ENCODE measurements around the gene CASD1.

The CASD1 gene

GRCh38 chr7:94556028-94556427 lies 46.4 kb downstream of the CASD1 start:
- peak; percentile 91 for ATAC-seq
- no peaks in the 10 kb centered on the region for H3K27me3 Mint-ChIP-seq
- H3K27ac Mint-ChIP-seq = peak overlapping the region; percentile 35
- peak overlapping the region; percentile 14 for H3K4me3 Mint-ChIP-seq
- H3K4me1 Mint-ChIP-seq = peaks cover 21% of the 10 kb centered on the region
- no peaks in the 10 kb centered on the region for H3K9me3 Mint-ChIP-seq
- peaks cover 26% of the 10 kb centered on the region for H3K36me3 Mint-ChIP-seq

GRCh38 chr7:94557215-94557614 lies 47.6 kb downstream of the CASD1 start:
- Mint-ChIP-seq H3K9me3 (no peaks in the 10 kb centered on the region), H3K27me3 (no peaks in the 10 kb centered on the region), H3K4me1 (peaks cover 21% of the 10 kb centered on the region), H3K27ac (no peak overlapping the region), H3K36me3 (peaks cover 23% of the 10 kb centered on the region), H3K4me3 (no peak overlapping the region)
- no peak for ATAC-seq

DNA sequence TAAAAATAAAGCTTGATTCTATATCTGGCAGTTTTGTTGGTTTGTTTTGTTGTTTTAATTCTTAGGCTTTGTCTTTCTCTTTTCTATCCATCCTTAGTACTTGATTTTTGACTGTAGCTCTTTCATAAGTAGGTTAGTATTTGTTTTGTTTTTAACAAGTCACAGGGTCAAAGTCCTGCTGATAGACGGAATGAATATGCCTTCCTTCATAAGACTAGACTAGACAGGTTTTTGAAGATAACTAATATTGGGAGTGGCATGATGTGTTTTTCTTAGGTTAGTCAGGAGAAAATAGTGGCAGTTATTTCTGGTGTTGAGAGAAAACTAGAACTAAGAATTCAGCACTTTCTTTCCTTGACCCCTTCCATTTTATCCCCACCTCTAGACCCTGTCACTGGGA lies 50.4 kb downstream of the CASD1 start:
- Mint-ChIP-seq H3K4me1 (peaks cover 21% of the 10 kb centered on the region), H3K27ac (no peak overlapping the region), H3K36me3 (peaks cover 12% of the 10 kb centered on the region), H3K9me3 (no peaks in the 10 kb centered on the region), H3K4me3 (no peak overlapping the region), H3K27me3 (no peaks in the 10 kb centered on the region)
- no peak for ATAC-seq

- peaks cover 18% of the 10 kb centered on the region for H3K36me3 Mint-ChIP-seq
- H3K4me3 Mint-ChIP-seq = no peak overlapping the region
- no peak overlapping the region for H3K27ac Mint-ChIP-seq
- no peaks in the 10 kb centered on the region for H3K9me3 Mint-ChIP-seq
- ATAC-seq = no peak
- peaks cover 7% of the 10 kb centered on the region for H3K4me1 Mint-ChIP-seq
- H3K27me3 Mint-ChIP-seq = no peaks in the 10 kb centered on the region
Observed at GRCh38 chr7:94561841-94562514, 52.4 kb downstream of the CASD1 start.

GRCh38 chr7:94562525-94562924 lies 52.9 kb downstream of the CASD1 start:
- peaks cover 22% of the 10 kb centered on the region for H3K36me3 Mint-ChIP-seq
- peaks cover 7% of the 10 kb centered on the region for H3K4me1 Mint-ChIP-seq
- no peak overlapping the region for H3K27ac Mint-ChIP-seq
- no peak for ATAC-seq
- H3K9me3 Mint-ChIP-seq = no peaks in the 10 kb centered on the region
- H3K27me3 Mint-ChIP-seq = no peaks in the 10 kb centered on the region
- H3K4me3 Mint-ChIP-seq = no peak overlapping the region

GRCh38 chr7:94565247-94565894 lies 55.8 kb downstream of the CASD1 start:
- Mint-ChIP-seq H3K4me3 (no peak overlapping the region), H3K27me3 (no peaks in the 10 kb centered on the region), H3K36me3 (peaks cover 29% of the 10 kb centered on the region), H3K4me1 (peaks cover 7% of the 10 kb centered on the region), H3K27ac (no peak overlapping the region), H3K9me3 (no peaks in the 10 kb centered on the region)
- peak; percentile 57 for ATAC-seq

DNA sequence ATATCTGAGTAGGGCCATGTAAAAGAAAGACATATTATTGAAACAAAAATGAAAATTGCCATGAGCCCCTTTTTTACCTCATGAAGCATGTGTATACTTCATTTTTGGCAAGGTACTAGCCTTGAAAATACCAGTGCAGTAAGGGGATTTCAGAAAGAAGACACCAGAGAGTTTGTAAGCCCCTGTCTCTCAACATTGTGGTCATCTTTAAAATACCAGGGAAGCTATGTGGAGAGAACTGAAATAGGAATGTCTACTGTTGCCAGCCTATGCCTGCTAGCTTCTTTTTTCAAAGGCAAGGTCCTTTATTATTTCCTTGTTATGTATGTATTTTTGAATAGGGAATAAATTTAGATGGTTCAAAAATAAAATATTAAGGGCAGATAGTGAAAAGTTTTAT lies 57.8 kb downstream of the CASD1 start:
- H3K9me3 Mint-ChIP-seq = peaks cover 2% of the 10 kb centered on the region
- ATAC-seq = no peak
- no peak overlapping the region for H3K4me3 Mint-ChIP-seq
- peak overlapping the region; percentile 6 for H3K27ac Mint-ChIP-seq
- H3K4me1 Mint-ChIP-seq = peaks cover 7% of the 10 kb centered on the region
- H3K36me3 Mint-ChIP-seq = peaks cover 43% of the 10 kb centered on the region
- no peaks in the 10 kb centered on the region for H3K27me3 Mint-ChIP-seq

- Mint-ChIP-seq H3K4me1 (peaks cover 5% of the 10 kb centered on the region), H3K27ac (no peak overlapping the region), H3K9me3 (peaks cover 21% of the 10 kb centered on the region), H3K27me3 (no peaks in the 10 kb centered on the region), H3K36me3 (peaks cover 80% of the 10 kb centered on the region), H3K4me3 (no peak overlapping the region)
- no peak for ATAC-seq
Observed at GRCh38 chr7:94571816-94572215, 62.2 kb downstream of the CASD1 start.

- Mint-ChIP-seq H3K27ac (no peak overlapping the region), H3K4me3 (no peak overlapping the region), H3K9me3 (peaks cover 21% of the 10 kb centered on the region), H3K4me1 (no peaks in the 10 kb centered on the region), H3K27me3 (no peaks in the 10 kb centered on the region), H3K36me3 (peaks cover 91% of the 10 kb centered on the region)
- no peak for ATAC-seq
Observed at GRCh38 chr7:94575646-94576045, 66.0 kb downstream of the CASD1 start.

- Mint-ChIP-seq H3K4me3 (no peak overlapping the region), H3K27ac (no peak overlapping the region), H3K36me3 (peaks cover 91% of the 10 kb centered on the region), H3K9me3 (peaks cover 23% of the 10 kb centered on the region), H3K27me3 (no peaks in the 10 kb centered on the region), H3K4me1 (no peaks in the 10 kb centered on the region)
- ATAC-seq = no peak
Observed at GRCh38 chr7:94576316-94576715, 66.7 kb downstream of the CASD1 start.

DNA sequence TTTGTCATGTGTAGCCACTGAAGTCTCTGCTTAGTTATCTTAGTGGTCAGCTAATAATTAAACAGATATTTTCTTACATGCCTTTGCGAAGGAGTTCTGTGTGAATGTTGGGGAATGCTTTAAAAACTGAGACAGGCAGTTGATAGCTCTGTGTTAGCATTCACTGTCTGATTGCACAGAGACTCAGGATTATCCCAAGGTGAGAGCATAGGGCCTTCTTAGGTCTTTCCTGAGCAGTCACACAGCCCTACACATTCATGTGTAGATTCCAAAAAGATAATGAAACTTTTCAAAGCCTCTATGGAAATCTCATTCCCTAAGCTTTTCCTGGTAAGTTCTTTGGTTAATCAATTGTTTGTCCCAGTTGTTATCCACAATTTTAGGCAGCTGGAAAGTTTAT lies 67.7 kb downstream of the CASD1 start:
- Mint-ChIP-seq H3K4me1 (no peaks in the 10 kb centered on the region), H3K27me3 (no peaks in the 10 kb centered on the region), H3K4me3 (no peak overlapping the region), H3K9me3 (peaks cover 24% of the 10 kb centered on the region), H3K27ac (no peak overlapping the region), H3K36me3 (peaks cover 89% of the 10 kb centered on the region)
- ATAC-seq = no peak

DNA sequence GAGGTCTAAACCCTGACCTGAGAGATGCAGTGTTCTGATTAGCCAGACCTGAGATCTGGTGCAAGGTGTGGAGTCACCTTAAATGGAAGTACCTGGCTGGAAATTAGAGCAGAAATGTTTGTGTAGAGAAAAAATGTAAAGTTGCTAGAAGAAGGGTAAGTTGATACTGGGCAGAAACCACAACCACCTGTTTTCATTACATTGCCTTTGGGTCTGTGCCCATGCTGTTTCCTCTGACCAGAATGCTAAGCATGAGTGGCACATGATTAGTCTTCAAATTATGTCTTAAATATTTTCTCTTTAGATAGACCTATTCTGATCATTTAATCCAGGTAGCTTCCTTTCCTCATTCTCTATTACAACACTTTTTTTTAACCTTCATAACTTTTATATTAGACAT lies 69.0 kb downstream of the CASD1 start:
- ATAC-seq = no peak
- H3K27ac Mint-ChIP-seq = no peak overlapping the region
- H3K27me3 Mint-ChIP-seq = no peaks in the 10 kb centered on the region
- H3K9me3 Mint-ChIP-seq = peaks cover 16% of the 10 kb centered on the region
- no peaks in the 10 kb centered on the region for H3K4me1 Mint-ChIP-seq
- no peak overlapping the region for H3K4me3 Mint-ChIP-seq
- peaks cover 80% of the 10 kb centered on the region for H3K36me3 Mint-ChIP-seq

DNA sequence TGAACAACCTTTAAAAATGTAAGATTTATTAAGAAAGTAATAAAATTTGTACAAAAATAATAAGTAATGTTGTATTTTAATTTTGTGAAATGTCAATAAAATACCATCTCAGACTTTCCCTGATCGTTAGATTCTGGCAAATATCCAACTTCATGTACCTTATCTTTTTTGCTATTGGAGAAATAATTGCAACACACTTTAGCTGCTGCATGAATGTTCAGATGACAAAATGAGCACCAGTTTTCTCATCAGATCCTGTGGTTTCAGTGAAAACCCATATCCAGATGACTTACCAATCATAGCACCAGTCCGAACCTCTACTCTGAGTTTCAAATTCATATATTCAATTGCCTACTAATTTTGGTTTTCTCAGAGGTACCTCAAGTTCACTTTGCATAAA lies 69.9 kb downstream of the CASD1 start:
- Mint-ChIP-seq H3K4me1 (no peaks in the 10 kb centered on the region), H3K27ac (no peak overlapping the region), H3K27me3 (no peaks in the 10 kb centered on the region), H3K36me3 (peaks cover 71% of the 10 kb centered on the region), H3K4me3 (no peak overlapping the region), H3K9me3 (peaks cover 16% of the 10 kb centered on the region)
- ATAC-seq = no peak

DNA sequence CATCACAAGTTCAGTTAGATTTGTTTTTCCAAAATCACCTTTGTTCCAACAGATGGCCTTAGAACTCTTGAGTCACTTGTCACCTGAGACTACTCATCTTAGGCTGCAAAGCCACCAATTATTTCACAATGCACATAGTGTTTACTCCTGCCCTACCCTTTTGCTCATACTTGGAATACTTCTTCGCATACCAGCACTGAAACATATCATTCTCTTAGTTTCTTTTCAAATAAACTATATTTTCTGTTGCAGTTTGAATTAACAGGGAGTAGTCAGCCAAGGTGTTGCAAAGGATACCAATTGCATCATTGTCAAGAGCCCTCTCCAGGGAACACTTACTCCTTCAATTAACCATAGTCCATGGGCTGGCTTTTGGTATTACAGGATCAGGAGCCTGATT lies 71.0 kb downstream of the CASD1 start:
- H3K4me3 Mint-ChIP-seq = no peak overlapping the region
- peaks cover 60% of the 10 kb centered on the region for H3K36me3 Mint-ChIP-seq
- H3K27me3 Mint-ChIP-seq = no peaks in the 10 kb centered on the region
- no peak overlapping the region for H3K27ac Mint-ChIP-seq
- H3K9me3 Mint-ChIP-seq = peaks cover 10% of the 10 kb centered on the region
- H3K4me1 Mint-ChIP-seq = no peaks in the 10 kb centered on the region
- no peak for ATAC-seq

- no peak for ATAC-seq
- no peak overlapping the region for H3K4me3 Mint-ChIP-seq
- no peaks in the 10 kb centered on the region for H3K4me1 Mint-ChIP-seq
- peaks cover 5% of the 10 kb centered on the region for H3K9me3 Mint-ChIP-seq
- H3K27me3 Mint-ChIP-seq = no peaks in the 10 kb centered on the region
- peaks cover 32% of the 10 kb centered on the region for H3K36me3 Mint-ChIP-seq
- no peak overlapping the region for H3K27ac Mint-ChIP-seq
Observed at GRCh38 chr7:94584113-94584512, 74.5 kb downstream of the CASD1 start.

DNA sequence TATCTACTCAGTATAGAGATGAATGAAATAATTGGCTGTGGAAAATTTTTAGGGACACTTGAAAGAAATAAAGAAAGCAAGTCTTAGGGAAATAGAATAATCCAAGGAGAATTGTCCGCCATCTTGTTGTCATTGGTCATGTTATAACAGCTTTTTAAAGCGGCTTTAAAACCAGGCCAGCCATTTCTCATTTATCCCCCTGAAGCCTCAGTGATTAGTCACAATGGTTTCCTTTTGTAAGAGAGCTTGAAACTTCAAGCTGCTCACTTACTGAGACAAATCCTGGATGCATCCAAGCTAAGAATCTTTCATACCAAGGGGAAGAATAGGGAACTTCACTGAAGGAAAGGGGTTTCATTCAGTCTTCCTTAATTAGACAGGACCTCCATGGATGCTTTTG lies 78.5 kb downstream of the CASD1 start:
- no peaks in the 10 kb centered on the region for H3K9me3 Mint-ChIP-seq
- ATAC-seq = no peak
- no peaks in the 10 kb centered on the region for H3K27me3 Mint-ChIP-seq
- peaks cover 7% of the 10 kb centered on the region for H3K36me3 Mint-ChIP-seq
- H3K27ac Mint-ChIP-seq = no peak overlapping the region
- peaks cover 21% of the 10 kb centered on the region for H3K4me1 Mint-ChIP-seq
- H3K4me3 Mint-ChIP-seq = no peak overlapping the region

Data from stimulated activated memory B cell treated with anti-CD40 and anti-IgM and Interleukin-4, amounts not matched to agents 10 μg/mL and 1 μg/mL and 100 μg/mL, for 72 hours (primary cell).